HG03196 (cell line): ENCODE results near the gene ZNF534.
"Not testable (repeated sequence)": the region's sequence is repeated elsewhere in the genome, so short reads cannot be mapped to it uniquely, and the experiment has no call there.

Experiments
- ATAC-seq: cut with Tn5 transposase; IDR thresholded peaks from one replicate; pipeline ENCODE4 v1.9.1; 2021; ENCODE audit not compliant: unreplicated experiment

The ZNF534 gene

GRCh38 chr19:52494518-52494917, 65.6 kb downstream of the ZNF534 start:
- no peak for ATAC-seq

GRCh38 chr19:52498571-52498970, 69.6 kb downstream of the ZNF534 start:
- no peak for ATAC-seq

- not testable (repeated sequence) for ATAC-seq
Observed at GRCh38 chr19:52500474-52500873, 71.5 kb downstream of the ZNF534 start.

- not testable (repeated sequence) for ATAC-seq
Observed at GRCh38 chr19:52500991-52501390, 72.0 kb downstream of the ZNF534 start.
